ENCODE data around the gene LUM.

GRCh38 chr12:91098941-91099340, 12.4 kb downstream of the LUM start:
- no peak for TF ChIP-seq CTCF (IDR thresholded peaks at IDR 0.05; ENCODE audit: low read length)
- TF ChIP-seq EZH2 (optimal IDR thresholded peaks at IDR 0.05; ENCODE audit: low read depth, low read length) = no peak

Measured in MM.1S (cell line).